ENCODE data around the gene SMPD1. TPM values are rescaled to one million over a fixed set of nuclear protein-coding genes. Genes with fewer than 3 reads are reported as not detected.

SMPD1 gene
- total and polyA plus RNA-seq, 4 donors, result 19.3 to 69.5 (median 32.9) TPM

DNA sequence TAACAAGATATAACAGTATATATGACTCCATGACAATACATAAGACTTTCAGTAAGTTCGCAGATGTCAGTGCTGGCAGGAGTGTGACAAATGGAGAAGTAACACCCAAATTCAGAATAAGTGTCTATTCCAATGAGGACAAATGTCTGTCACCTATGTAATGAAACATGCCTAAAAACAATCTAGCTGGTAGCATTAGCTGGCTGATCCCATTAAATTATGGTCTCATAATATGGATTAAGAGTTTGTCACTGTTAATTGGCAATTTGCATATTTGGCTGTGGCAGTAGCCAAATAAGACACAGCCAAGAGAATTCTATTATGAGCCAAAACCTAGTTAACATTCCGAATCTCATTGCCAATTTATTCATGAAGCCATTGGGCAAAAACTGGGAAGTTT is 39.8 kb upstream of the SMPD1 start:
- ATAC-seq (ENCODE audit: insufficient read depth, low FRiP score) (no peak), DNase-seq (no peak)
- 89% methylated on average over 2 of the region's 2 CpGs for WGBS, 2 donors
- TF ChIP-seq, protein P1, sequence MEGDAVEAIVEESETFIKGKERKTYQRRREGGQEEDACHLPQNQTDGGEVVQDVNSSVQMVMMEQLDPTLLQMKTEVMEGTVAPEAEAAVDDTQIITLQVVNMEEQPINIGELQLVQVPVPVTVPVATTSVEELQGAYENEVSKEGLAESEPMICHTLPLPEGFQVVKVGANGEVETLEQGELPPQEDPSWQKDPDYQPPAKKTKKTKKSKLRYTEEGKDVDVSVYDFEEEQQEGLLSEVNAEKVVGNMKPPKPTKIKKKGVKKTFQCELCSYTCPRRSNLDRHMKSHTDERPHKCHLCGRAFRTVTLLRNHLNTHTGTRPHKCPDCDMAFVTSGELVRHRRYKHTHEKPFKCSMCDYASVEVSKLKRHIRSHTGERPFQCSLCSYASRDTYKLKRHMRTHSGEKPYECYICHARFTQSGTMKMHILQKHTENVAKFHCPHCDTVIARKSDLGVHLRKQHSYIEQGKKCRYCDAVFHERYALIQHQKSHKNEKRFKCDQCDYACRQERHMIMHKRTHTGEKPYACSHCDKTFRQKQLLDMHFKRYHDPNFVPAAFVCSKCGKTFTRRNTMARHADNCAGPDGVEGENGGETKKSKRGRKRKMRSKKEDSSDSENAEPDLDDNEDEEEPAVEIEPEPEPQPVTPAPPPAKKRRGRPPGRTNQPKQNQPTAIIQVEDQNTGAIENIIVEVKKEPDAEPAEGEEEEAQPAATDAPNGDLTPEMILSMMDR (IDR thresholded peaks at IDR 0.05; ENCODE audit: control extremely low read depth, extremely low read depth), result no peak
- H3K4me1 ChIP-seq (ENCODE audit: control insufficient read depth in 5 of 5, insufficient read depth in 5 of 5, low read length in 5 of 5), result no peaks in the 10 kb centered on the region
- H3K9me3 ChIP-seq (ENCODE audit: control insufficient read depth in 4 of 4, insufficient read depth in 3 of 4, low read length in 3 of 4), result no peaks in the 10 kb centered on the region
- H3K27me3 ChIP-seq (ENCODE audit: control insufficient read depth in 3 of 3, insufficient read depth in 3 of 3, low read length in 2 of 3), result no peaks in the 10 kb centered on the region
- H3K4me3 ChIP-seq, result no peak overlapping the region
- H3K9ac ChIP-seq (ENCODE audit: insufficient read depth in 1 of 2, low read length in 2 of 2), result no peak overlapping the region
- no peaks in the 10 kb centered on the region for H3K36me3 ChIP-seq (ENCODE audit: control insufficient read depth in 4 of 4, insufficient read depth in 4 of 4, low read length in 4 of 4)
- no peak overlapping the region for H3K27ac ChIP-seq (ENCODE audit: low read depth in 1 of 2, low read length in 1 of 2)

DNA sequence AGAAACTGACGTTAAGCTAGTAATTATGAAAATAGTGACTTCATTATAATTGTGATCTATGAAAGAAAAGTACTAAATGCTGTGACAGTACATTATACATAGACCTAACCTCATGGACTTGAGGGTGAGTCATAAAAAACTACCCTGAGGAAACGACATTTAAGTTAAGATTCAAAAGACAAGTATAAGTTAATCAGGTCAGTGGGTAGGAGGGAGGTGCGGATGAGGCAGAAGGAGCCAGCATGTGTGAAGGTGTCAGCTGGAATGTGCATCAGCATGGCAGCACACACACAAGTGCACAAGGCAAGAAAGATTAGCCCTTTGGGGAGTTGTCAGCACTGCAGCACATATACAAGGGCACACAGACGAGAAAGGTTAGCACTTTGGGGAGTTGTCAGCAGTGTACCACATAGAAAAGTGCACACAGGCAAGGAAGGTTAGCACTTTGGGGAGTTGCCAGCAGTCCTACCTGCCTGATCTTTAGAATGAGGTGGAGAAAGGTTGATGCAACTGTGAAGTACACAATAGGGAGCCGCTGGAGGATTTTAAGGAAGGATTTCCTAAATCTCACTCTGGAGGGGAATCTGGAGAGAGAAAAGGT is 38.4 kb upstream of the SMPD1 start:
- Histone ChIP-seq H3K27me3 (ENCODE audit: control insufficient read depth in 3 of 3, insufficient read depth in 3 of 3, low read length in 2 of 3) (no peaks in the 10 kb centered on the region), H3K9me3 (ENCODE audit: control insufficient read depth in 4 of 4, insufficient read depth in 3 of 4, low read length in 3 of 4) (no peaks in the 10 kb centered on the region), H3K9ac (ENCODE audit: insufficient read depth in 1 of 2, low read length in 2 of 2) (no peak overlapping the region), H3K36me3 (ENCODE audit: control insufficient read depth in 4 of 4, insufficient read depth in 4 of 4, low read length in 4 of 4) (no peaks in the 10 kb centered on the region), H3K4me1 (ENCODE audit: control insufficient read depth in 5 of 5, insufficient read depth in 5 of 5, low read length in 5 of 5) (peaks cover 0 to 9% (median 2%) of the 10 kb centered on the region in 5 donors), H3K27ac (ENCODE audit: low read depth in 1 of 2, low read length in 1 of 2) (no peak overlapping the region), H3K4me3 (no peak overlapping the region)
- 85 to 87% methylated on average over 5 of the region's 5 CpGs for WGBS, 2 donors
- no peak for ATAC-seq (ENCODE audit: insufficient read depth, low FRiP score)
- TF ChIP-seq, protein P1 (IDR thresholded peaks at IDR 0.05; ENCODE audit: control extremely low read depth, extremely low read depth), result no peak
- no peak for DNase-seq

DNA sequence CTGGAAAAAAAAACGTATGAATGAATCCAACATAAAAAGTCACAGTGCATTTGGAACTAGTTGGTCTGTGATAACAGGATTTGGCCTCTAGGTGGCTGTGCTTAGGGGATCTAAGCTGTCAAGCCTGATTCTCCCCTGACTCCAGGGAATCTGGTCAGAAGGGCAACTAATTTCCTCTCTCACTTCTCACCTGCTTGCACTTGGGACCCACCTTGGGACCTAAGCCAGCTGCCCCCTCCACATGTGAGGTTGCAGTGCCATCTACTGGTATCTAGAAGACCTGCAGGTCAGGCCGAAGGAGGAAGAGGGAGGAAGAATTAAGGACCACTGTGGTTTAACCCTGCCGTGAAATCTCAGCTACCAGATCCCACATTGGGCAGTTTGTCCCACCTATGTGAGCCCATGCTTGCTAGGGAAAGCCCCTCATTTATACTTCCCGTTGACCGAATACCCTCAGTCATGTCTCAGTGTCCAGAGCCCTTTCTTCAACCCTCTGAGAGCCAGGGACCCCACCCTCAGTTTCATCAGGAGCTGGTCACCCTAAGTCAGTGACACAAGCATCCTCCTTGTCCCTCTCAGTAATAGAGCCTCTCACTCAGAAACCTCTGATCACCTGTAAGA is 36.8 kb upstream of the SMPD1 start:
- DNase-seq, result peak; percentile 61 to 71 (median 64)
- H3K9me3 ChIP-seq (ENCODE audit: control insufficient read depth in 4 of 4, insufficient read depth in 3 of 4, low read length in 3 of 4), result peaks cover 0 to 1% (median 0%) of the 10 kb centered on the region in 4 donors
- no peak overlapping the region for H3K4me3 ChIP-seq
- H3K27me3 ChIP-seq (ENCODE audit: control insufficient read depth in 3 of 3, insufficient read depth in 3 of 3, low read length in 2 of 3), result no peaks in the 10 kb centered on the region
- H3K4me1 ChIP-seq (ENCODE audit: control insufficient read depth in 5 of 5, insufficient read depth in 5 of 5, low read length in 5 of 5), result peaks cover 0 to 13% (median 4%) of the 10 kb centered on the region in 5 donors
- H3K36me3 ChIP-seq (ENCODE audit: control insufficient read depth in 4 of 4, insufficient read depth in 4 of 4, low read length in 4 of 4), result no peaks in the 10 kb centered on the region
- TF ChIP-seq, protein P1 (IDR thresholded peaks at IDR 0.05; ENCODE audit: control extremely low read depth, extremely low read depth), result peak; percentile 83
- WGBS, 2 donors, result 2 to 7% methylated on average over 5 of the region's 5 CpGs
- no peak overlapping the region for H3K27ac ChIP-seq (ENCODE audit: low read depth in 1 of 2, low read length in 1 of 2)
- ATAC-seq (ENCODE audit: insufficient read depth, low FRiP score), result peak; percentile 73
- H3K9ac ChIP-seq (ENCODE audit: insufficient read depth in 1 of 2, low read length in 2 of 2), result no peak overlapping the region
